ENCODE results near the gene PDE1C. TPM values are rescaled to one million over a fixed set of nuclear protein-coding genes. Genes with fewer than 3 reads are reported as not detected.
"Not testable (repeated sequence)": the region's sequence is repeated elsewhere in the genome, so short reads cannot be mapped to it uniquely, and the experiment has no call there.

Gene PDE1C
- total RNA-seq, 2 donors from 2014 or later: not detected

DNA sequence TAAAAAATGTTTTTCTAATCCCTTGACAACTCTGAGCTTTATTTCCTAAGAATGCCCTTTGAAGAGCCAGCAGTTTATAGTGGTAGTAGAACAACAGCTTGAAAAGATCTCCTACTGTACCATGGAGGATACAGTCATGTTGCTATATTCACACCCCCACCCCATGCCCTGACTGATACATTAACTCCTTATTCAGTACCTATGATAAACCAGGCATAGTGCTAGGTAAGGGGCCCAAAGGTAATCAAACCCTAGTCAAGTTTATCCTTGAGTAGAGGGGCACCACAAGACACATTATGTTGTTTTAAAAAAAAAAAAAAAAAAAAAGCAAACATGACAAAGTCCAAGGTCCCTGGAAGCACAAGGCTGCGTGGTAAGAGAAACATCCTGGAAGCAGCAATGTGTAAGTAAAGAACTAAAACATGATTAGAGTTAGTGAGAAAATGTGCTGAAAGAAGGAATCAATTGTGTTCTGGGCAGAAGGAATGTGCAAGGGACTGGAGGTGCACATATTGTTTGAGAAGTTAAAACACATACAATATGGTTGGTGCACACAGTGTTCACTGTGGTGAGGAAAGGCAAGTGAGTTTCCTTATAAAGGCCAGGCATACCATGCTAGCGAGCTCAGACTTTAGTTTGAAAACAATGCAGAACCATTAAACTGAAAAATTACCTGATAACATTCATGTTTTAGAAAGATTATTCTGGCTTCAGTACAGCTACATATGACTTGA lies 51.2 kb downstream of the PDE1C start:
- no peak for ATAC-seq (replicated peaks)
- H3K4me3 Mint-ChIP-seq: no peak overlapping the region
- no peak overlapping the region for H3K27ac Mint-ChIP-seq
- H3K36me3 Mint-ChIP-seq (ENCODE audit: low read depth): no peaks in the 10 kb centered on the region
- H3K9me3 Mint-ChIP-seq: peaks cover 4% of the 10 kb centered on the region
- H3K27me3 Mint-ChIP-seq: no peaks in the 10 kb centered on the region
- no peaks in the 10 kb centered on the region for H3K4me1 Mint-ChIP-seq

DNA sequence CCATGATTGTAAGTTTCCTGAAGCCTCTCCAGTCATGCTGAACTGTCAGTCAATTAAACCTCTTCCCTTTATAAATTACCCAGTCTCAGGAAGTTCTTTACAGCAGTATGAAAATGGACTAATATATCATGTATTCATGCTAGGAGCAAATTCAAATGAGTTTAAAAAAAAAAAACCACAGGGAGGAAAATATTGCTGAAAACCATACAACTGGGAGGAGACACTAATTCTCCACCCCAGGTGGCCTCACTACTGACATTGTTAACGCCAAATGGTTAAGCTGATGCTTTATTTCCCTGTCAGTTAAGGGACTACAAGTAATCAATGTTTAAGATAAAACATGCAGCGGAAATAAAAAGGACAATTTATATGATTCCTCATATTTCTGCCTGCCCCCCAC lies 55.1 kb downstream of the PDE1C start:
- Mint-ChIP-seq H3K4me3 (no peak overlapping the region), H3K4me1 (no peaks in the 10 kb centered on the region)

DNA sequence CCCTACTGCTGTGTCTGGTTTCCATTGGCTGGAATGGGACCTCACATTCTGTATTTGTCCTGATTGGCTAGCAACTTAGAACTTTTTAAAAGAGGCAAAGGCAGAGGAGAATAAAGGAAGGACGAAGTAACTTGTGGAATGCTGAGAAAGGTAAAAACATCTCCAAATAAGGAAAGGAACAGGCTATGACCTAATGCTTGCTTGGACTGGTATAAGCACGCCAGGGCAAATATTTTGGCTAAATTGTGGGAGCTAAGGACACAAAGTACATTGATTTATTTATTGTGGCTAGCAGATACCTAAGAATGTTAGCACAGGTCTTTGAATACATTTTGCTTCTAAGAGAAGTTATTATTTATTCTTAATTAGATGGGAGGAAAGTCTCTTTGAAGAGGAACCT lies 56.7 kb downstream of the PDE1C start:
- H3K27ac Mint-ChIP-seq; H3K4me3 Mint-ChIP-seq; H3K36me3 Mint-ChIP-seq (ENCODE audit: low read depth); H3K27me3 Mint-ChIP-seq; ATAC-seq (replicated peaks); H3K4me1 Mint-ChIP-seq: not testable (repeated sequence)
- peaks cover 11% of the 10 kb centered on the region for H3K9me3 Mint-ChIP-seq

More for the DNA sequence above, 55.1 kb downstream of the PDE1C start:
- Mint-ChIP-seq H3K36me3 (ENCODE audit: low read depth) (no peaks in the 10 kb centered on the region), H3K9me3 (peaks cover 12% of the 10 kb centered on the region), H3K27ac (no peak overlapping the region), H3K27me3 (no peaks in the 10 kb centered on the region)
- no peak for ATAC-seq (replicated peaks)

DNA sequence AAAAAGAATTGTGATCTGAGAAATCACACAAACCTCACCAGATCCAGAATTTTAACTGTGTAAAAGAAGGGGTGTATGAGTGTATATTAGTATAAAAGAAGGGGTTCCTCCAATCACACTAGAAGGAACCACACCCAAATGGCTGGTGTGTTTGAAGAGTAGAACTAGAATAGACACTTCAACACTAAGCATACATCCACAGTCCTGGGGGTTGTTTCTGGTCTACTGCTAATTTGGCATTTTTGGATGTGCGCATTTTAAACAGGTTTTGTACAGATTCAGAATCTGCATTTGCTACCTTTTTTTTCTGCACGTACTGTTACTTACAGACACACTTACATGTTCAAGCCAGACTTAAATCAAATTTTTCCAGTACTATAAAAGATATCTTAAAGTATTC lies 64.6 kb downstream of the PDE1C start:
- H3K27me3 Mint-ChIP-seq: no peaks in the 10 kb centered on the region
- H3K27ac Mint-ChIP-seq: no peak overlapping the region
- ATAC-seq (replicated peaks): no peak
- peaks cover 13% of the 10 kb centered on the region for H3K9me3 Mint-ChIP-seq
- no peaks in the 10 kb centered on the region for H3K4me1 Mint-ChIP-seq
- no peaks in the 10 kb centered on the region for H3K36me3 Mint-ChIP-seq (ENCODE audit: low read depth)
- H3K4me3 Mint-ChIP-seq: no peak overlapping the region

DNA sequence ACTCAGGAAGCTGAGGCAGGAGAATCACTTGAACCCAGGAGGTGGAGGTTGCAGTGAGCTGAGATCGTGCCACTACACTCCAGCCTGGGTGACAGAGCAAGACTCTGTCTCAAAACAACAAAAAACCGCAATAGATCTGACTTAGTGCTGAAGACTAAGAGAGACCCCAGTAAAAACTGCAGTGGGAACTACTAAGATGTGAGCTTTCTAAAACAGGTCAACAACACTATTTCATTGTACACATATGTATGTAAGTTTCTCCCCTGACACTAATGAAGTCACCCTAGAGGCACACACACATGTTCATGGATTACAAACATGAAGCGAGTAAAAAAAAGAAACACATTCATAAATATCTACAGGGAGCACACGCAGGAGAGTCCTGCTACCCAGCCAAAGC lies 68.3 kb downstream of the PDE1C start:
- Mint-ChIP-seq H3K9me3 (peaks cover 25% of the 10 kb centered on the region), H3K36me3 (ENCODE audit: low read depth) (no peaks in the 10 kb centered on the region), H3K27me3 (no peaks in the 10 kb centered on the region), H3K4me3 (no peak overlapping the region), H3K27ac (no peak overlapping the region), H3K4me1 (no peaks in the 10 kb centered on the region)
- no peak for ATAC-seq (replicated peaks)

DNA sequence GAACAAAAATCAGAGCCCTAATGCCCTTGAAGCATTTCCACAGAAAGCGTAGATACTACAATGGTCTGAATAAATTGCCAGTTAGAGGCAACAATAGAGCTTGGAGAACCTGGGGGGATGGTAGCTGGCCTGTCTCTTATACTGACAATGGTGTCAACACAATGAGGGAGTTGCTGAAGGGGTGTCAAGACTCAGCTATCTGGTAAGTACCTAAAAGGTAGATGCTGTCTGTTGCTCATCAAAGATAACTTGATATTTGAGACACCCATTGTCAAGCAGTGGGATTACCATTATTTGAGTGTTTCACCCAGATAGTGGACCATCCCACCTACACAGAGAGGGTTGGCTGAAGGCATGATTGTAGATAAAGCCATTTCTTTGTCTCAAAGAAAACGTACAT lies 72.8 kb downstream of the PDE1C start:
- Mint-ChIP-seq H3K36me3 (ENCODE audit: low read depth) (no peaks in the 10 kb centered on the region), H3K4me3 (no peak overlapping the region), H3K9me3 (peaks cover 22% of the 10 kb centered on the region), H3K4me1 (no peaks in the 10 kb centered on the region), H3K27me3 (no peaks in the 10 kb centered on the region), H3K27ac (no peak overlapping the region)
- ATAC-seq (replicated peaks): no peak

DNA sequence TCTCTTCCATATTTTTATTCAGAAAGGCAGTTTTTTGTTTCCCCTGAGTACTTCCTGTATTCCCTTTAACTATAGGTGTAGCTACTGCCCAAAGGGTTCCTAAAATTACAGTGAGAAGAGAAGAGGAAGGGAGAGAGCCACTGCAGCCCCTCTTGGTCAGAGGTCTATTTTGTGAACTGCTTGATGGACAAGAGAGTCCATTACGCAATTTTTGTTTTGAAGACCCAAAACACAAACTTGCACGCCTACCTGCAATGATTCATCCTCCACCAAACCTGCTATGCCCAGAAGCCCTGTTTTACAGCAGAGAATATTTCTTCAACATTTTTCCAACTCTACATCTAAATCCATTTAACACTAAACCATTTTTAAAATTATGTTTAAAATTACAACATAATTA lies 75.1 kb downstream of the PDE1C start:
- Mint-ChIP-seq H3K4me1 (no peaks in the 10 kb centered on the region), H3K9me3 (peaks cover 14% of the 10 kb centered on the region), H3K27ac (no peak overlapping the region), H3K27me3 (no peaks in the 10 kb centered on the region), H3K4me3 (no peak overlapping the region), H3K36me3 (ENCODE audit: low read depth) (no peaks in the 10 kb centered on the region)
- no peak for ATAC-seq (replicated peaks)

DNA sequence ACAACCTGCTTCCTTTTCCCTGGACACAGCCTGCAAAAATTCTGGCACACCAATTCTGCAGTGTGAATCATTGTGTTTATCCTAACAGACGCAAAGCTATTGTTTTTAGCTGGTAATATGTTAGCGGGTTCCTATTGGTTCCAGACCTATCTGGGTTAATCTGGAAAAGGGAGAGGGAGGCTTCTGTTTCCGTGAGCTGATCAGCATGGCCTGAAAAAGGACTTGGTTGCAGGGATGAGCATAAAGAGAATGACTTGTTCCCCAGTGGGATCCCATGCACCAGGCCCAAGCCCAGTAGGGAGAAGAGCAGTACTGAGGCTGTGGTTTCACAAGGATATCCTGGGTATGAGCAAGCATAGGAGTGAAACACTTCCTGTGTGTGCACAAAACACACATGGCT lies 78.4 kb downstream of the PDE1C start:
- Mint-ChIP-seq H3K4me3 (no peak overlapping the region), H3K4me1 (no peaks in the 10 kb centered on the region), H3K36me3 (ENCODE audit: low read depth) (no peaks in the 10 kb centered on the region), H3K27me3 (no peaks in the 10 kb centered on the region), H3K9me3 (peaks cover 4% of the 10 kb centered on the region), H3K27ac (no peak overlapping the region)
- no peak for ATAC-seq (replicated peaks)

DNA sequence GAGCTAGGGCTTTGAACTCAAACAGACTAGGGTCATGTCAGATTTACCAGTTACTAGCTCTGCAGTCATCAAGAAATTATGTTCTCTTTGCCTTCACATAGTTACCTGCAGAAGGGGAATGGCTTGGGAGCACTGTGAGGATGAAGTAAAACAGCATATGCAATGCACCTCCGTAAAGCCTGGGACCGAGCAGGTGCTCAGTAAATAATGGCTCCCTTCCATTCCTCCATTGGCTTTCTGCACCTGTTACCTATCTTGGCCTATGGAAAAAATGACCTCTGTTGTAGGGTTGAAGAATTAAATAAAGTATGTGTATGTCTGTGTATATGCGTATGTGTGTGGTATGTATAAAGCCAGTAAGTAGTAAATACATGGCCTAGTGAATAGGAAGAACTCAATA lies 78.8 kb downstream of the PDE1C start:
- Mint-ChIP-seq H3K27me3 (no peaks in the 10 kb centered on the region), H3K9me3 (peaks cover 4% of the 10 kb centered on the region), H3K4me3 (no peak overlapping the region), H3K36me3 (ENCODE audit: low read depth) (no peaks in the 10 kb centered on the region), H3K4me1 (no peaks in the 10 kb centered on the region), H3K27ac (no peak overlapping the region)
- no peak for ATAC-seq (replicated peaks)

DNA sequence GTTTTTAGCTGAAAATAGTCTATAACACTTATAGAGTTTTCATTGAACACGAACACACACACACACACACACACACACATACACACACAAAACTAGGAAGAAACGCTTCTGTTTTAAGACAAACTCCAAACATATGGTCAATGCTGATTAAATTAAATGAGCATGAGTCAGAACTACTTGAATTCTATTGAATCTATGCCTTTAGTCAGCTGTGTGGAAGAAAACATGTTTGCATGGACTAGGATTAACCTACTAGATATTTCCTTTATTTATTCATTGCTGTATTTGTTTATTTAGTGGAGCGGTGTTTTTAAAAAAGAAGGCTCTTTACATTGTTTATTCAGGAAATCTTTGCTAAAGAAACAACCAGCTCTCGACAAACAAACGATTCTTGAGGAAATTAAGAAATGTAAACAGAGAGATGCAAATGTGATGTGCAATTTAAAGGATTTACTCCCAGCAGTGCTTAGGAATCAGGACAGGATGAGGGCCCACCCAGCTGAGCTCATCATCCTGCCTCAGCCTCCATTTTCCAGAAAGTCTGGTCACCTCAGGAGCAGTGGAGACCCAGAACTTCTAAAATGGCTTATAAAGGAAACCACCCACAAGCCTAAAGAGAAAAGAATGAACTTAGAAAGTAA lies 83.2 kb downstream of the PDE1C start:
- Mint-ChIP-seq H3K4me3 (no peak overlapping the region), H3K27me3 (no peaks in the 10 kb centered on the region), H3K27ac (no peak overlapping the region), H3K9me3 (peaks cover 10% of the 10 kb centered on the region), H3K36me3 (ENCODE audit: low read depth) (no peaks in the 10 kb centered on the region), H3K4me1 (no peaks in the 10 kb centered on the region)
- no peak for ATAC-seq (replicated peaks)

DNA sequence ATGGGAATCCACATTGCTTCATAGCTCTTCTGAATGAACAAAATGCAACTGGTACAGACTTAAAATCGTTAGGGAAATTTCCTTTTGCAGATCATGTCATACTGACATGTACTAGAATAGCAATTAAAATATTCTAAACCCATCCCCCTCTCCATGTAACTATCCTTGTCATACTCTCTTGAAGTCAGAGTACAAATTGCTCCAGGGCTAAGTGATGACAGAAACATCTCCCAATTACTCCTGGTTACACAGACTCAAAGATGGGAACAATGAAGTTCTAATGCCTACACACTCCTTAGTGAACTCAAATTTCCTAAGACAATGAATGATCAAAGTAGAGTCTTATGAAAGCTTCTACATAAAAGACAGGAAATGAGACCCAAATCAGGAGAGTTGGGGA lies 87.2 kb downstream of the PDE1C start:
- ATAC-seq (replicated peaks): no peak
- Mint-ChIP-seq H3K27me3 (no peaks in the 10 kb centered on the region), H3K36me3 (ENCODE audit: low read depth) (no peaks in the 10 kb centered on the region), H3K4me3 (no peak overlapping the region), H3K9me3 (peaks cover 15% of the 10 kb centered on the region), H3K27ac (no peak overlapping the region), H3K4me1 (no peaks in the 10 kb centered on the region)

DNA sequence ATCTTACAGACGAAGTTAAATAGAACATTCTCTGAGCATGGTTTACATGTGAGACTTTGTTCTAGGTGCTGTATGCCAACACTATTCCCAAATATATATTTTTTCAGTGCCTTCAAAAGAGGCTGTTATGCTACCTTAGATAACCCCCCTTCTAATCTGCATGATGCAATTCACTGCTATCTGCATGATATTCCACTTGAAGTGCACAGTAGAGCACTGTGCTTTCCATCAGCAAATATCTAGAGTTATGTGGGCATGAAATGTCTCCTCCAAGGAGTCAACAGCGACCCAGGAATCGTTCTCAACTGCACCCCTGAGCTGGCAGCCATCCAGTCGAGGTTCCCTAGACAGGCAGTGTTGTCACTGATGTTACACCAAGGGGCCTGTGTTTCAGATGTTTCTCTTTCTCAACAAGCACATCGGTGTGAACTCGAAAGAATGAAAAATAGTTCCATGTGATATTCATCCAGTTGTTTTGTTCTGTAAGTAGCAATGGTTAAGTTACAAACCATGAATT lies 88.3 kb downstream of the PDE1C start:
- Mint-ChIP-seq H3K27me3 (no peaks in the 10 kb centered on the region), H3K4me3 (no peak overlapping the region), H3K4me1 (no peaks in the 10 kb centered on the region), H3K27ac (no peak overlapping the region), H3K36me3 (ENCODE audit: low read depth) (no peaks in the 10 kb centered on the region), H3K9me3 (peaks cover 15% of the 10 kb centered on the region)
- no peak for ATAC-seq (replicated peaks)

DNA sequence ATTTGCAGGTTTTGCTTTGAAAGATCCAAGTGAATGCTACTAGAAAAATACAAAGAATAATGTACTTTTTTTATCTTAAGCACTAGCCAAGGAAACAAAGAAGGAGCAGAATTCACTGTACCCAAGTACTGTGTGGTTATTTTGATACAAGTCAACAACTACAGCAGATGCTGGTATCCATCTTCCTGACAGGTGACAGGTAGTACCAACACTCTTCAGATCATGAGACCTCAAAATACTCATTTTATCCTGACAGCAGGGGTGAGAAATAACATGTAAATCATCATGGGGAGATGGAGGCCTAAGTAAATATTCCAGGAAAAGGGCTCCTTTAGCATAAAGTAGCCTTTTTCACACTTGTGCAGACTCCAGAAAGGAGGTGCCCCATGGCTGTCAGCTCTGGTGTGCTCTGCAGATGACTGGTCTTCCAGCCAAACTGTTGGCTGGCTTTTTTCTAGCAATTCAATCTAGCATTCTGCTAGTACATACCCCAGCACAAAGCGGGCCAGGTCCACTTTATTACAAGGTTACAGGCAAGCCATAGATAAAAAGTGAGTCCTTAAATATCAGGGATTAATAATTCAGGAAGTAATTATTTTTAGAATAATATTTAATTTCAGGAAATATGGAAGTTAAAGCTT lies 90.4 kb downstream of the PDE1C start:
- Mint-ChIP-seq H3K36me3 (ENCODE audit: low read depth) (no peaks in the 10 kb centered on the region), H3K27me3 (no peaks in the 10 kb centered on the region), H3K4me3 (no peak overlapping the region), H3K27ac (no peak overlapping the region), H3K9me3 (peaks cover 22% of the 10 kb centered on the region), H3K4me1 (no peaks in the 10 kb centered on the region)
- no peak for ATAC-seq (replicated peaks)

DNA sequence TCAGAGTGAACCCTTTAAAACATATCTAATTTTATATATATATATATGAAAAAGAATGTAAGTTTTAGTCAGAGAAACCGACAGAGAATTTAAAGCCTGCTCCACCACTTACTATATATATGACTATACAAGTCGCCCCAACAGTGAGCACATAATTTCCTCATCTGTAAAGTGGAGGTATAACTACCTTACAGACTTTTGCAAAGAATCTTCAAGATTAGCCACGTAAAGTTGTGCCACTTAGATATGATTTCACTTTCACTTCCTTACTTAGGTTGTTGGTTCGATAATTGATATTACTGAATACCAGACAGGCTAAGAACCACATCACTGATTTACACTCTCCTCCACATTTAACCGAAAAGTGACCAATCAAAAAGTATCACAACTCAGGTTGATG lies 94.7 kb downstream of the PDE1C start:
- Mint-ChIP-seq H3K36me3 (ENCODE audit: low read depth) (no peaks in the 10 kb centered on the region), H3K4me1 (no peaks in the 10 kb centered on the region)

DNA sequence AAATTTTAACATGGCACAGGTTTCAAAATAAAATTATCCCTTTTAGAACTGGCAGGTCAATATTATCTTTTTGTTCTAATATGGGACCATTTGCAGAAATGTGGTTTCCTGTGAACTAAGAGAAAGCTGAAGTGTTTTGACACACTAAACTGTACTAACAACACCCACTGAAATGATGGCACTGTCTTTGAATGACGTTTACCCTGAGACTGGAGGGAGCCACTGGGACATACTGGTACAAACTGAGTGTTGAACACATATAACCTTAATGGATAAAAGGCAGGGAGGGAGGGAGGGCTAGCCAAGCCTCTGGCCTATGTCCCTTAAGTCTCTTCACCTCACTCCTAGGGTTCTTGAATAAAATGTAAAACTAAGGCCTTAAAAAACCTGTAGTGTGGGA lies 95.9 kb downstream of the PDE1C start:
- H3K9me3 Mint-ChIP-seq: peaks cover 19% of the 10 kb centered on the region
- no peaks in the 10 kb centered on the region for H3K27me3 Mint-ChIP-seq
- no peaks in the 10 kb centered on the region for H3K4me1 Mint-ChIP-seq
- H3K4me3 Mint-ChIP-seq: no peak overlapping the region
- no peaks in the 10 kb centered on the region for H3K36me3 Mint-ChIP-seq (ENCODE audit: low read depth)
- H3K27ac Mint-ChIP-seq: no peak overlapping the region
- ATAC-seq (replicated peaks): no peak

More for the DNA sequence above, 94.7 kb downstream of the PDE1C start:
- no peaks in the 10 kb centered on the region for H3K27me3 Mint-ChIP-seq
- no peak for ATAC-seq (replicated peaks)
- H3K4me3 Mint-ChIP-seq: no peak overlapping the region
- H3K27ac Mint-ChIP-seq: no peak overlapping the region
- peaks cover 23% of the 10 kb centered on the region for H3K9me3 Mint-ChIP-seq
